Sigmoid colon (tissue), 7 donors: ENCODE results near the gene SUGCT. TPM values are rescaled to one million over a fixed set of nuclear protein-coding genes. Genes with fewer than 3 reads are reported as not detected.
A peak's percentile ranks its signal among the peaks of the same experiment; 100 is the strongest.

Experiments
- DNase-seq: peaks from one replicate; pipeline ENCODE4 v3.0.0-alpha.2; 2019
- H3K27ac ChIP-seq, 4 donors: fragments of 200-600 bp; sonication (generic); one replicate each; pipeline ENCODE4 v1.5.1; 2016 to 2019; ENCODE audit warnings: mild to moderate bottlenecking in 1 of 4
- H3K27me3 ChIP-seq, 3 donors: fragments of 200-600 bp; sonication (generic); one replicate each; pipeline ENCODE4 v1.5.1; 2019; ENCODE audit warnings: mild to moderate bottlenecking in 1 of 3
- H3K36me3 ChIP-seq, 4 donors: fragments of 200-600 bp; sonication (generic); one replicate each; pipeline ENCODE4 v1.5.1; 2016 to 2019
- H3K4me1 ChIP-seq, 4 donors: fragments of 200-600 bp; sonication (generic); one replicate each; pipeline ENCODE4 v1.5.1; 2017 to 2019
- H3K4me3 ChIP-seq, 4 donors: fragments of 200-600 bp; sonication (generic); one replicate each; pipeline ENCODE4 v1.5.1; 2017 to 2019; ENCODE audit warnings: mild to moderate bottlenecking in 2 of 4, moderate library complexity in 1 of 4
- H3K9me3 ChIP-seq, 4 donors: fragments of 200-600 bp in 3 of 4; sonication (generic) in 3 of 4; one replicate each; pipeline versions ENCODE4 v1.5.1 to v1.6.1; 2013 to 2019
- CTCF ChIP-seq, 4 experiments: fragments of 450-650 bp in 3 of 4; fragments of 200-600 bp in 1 of 4; IDR thresholded peaks; one replicate each; pipeline ENCODE4 v1.5.1; 2016 to 2019; ENCODE audit warnings: antibody characterized with exemption in 4 of 4, mild to moderate bottlenecking in 3 of 4, moderate library complexity in 2 of 4
- EP300 ChIP-seq, 4 donors: sonication (generic); formaldehyde crosslinking; IDR thresholded peaks; one replicate each; pipeline ENCODE4 v1.6.1; 2017; ENCODE audit warnings: antibody characterized with exemption in 4 of 4
- POLR2A ChIP-seq, 2 donors: fragments of 450-650 bp; IDR thresholded peaks; one replicate each; pipeline ENCODE4 v1.6.1; 2016; ENCODE audit warnings: antibody characterized with exemption in 2 of 2, mild to moderate bottlenecking in 2 of 2, moderate library complexity in 2 of 2
- POLR2AphosphoS5 ChIP-seq, 4 donors: sonication (generic); formaldehyde crosslinking; IDR thresholded peaks; one replicate each; pipeline ENCODE4 v1.6.1; 2017; ENCODE audit warnings: antibody characterized with exemption in 4 of 4
- WGBS, 2 donors: extraction: QIAGEN DNeasy Blood & Tissue Kit; methylation state at CpG; one replicate each; pipeline ENCODE4 v1.1.7; 2013; 5-methylcytosine and 5-hydroxymethylcytosine counted together
- intact Hi-C: fragments of 100-400 bp; cut with DNase I; formaldehyde crosslinking; loops from one replicate; pipeline ENCODE4 v1.15.1; 2023
- polyA plus RNA-seq, 3 donors: library from polyadenylated mRNA; stranded (reverse); fragments of 200-250 nt; gene quantifications; one replicate each; pipeline ENCODE4 v1.2.3, GENCODE V29; 2013
- total RNA-seq, 4 donors: library from RNA; depleted of rRNA; stranded (reverse); fragments of >200 nt; gene quantifications; one replicate each; pipeline ENCODE4 v1.1.0, GENCODE V29; 2016
- donor health status: healthy with polysubstance abuse.
- donor health status: Bipolar disorder and iron deficiency.
- donor health status: healthy.

The SUGCT gene
- total and polyA plus RNA-seq, 7 donors = 2.3 to 25.9 (median 6.3) TPM

- intact Hi-C loops = no loop called here
Observed at GRCh38 chr7:40122940-40123254, 11.9 kb upstream of the SUGCT start.

GRCh38 chr7:40133561-40134427 lies 1.0 kb upstream of the SUGCT start:
- Histone ChIP-seq H3K27ac (peak overlapping the region; percentile 83 to 93 (median 90)), H3K4me1 (peaks cover 3 to 41% (median 30%) of the 10 kb centered on the region in 4 donors), H3K9me3 (no peaks in the 10 kb centered on the region), H3K4me3 (peak overlapping the region; percentile 71 to 93 (median 86)), H3K27me3 (no peaks in the 10 kb centered on the region), H3K36me3 (no peaks in the 10 kb centered on the region)
- DNase-seq = no peak
- TF ChIP-seq EP300 (IDR thresholded peaks at IDR 0.05) = no peak
- TF ChIP-seq POLR2A (IDR thresholded peaks at IDR 0.05) = no peak
- no peak for TF ChIP-seq POLR2AphosphoS5 (IDR thresholded peaks at IDR 0.05)
- TF ChIP-seq CTCF (IDR thresholded peaks at IDR 0.05) = no peak
- intact Hi-C loops = loop anchor here (2.0 to 5.0 kb wide), 2 partner anchors 185 to 236 kb away; no protein-coding TSS in a partner anchor
- 1% methylated on average over 36 of the region's 36 CpGs for WGBS, 2 donors

More at GRCh38 chr7:40122940-40123254, 11.9 kb upstream of the SUGCT start:
- Histone ChIP-seq H3K9me3 (no peaks in the 10 kb centered on the region), H3K27ac (no peak overlapping the region), H3K36me3 (no peaks in the 10 kb centered on the region), H3K4me3 (no peak overlapping the region), H3K4me1 (no peaks in the 10 kb centered on the region), H3K27me3 (no peaks in the 10 kb centered on the region)
- 97 to 99% methylated on average over 2 of the region's 2 CpGs for WGBS, 2 donors
- no peak for DNase-seq
- TF ChIP-seq CTCF (IDR thresholded peaks at IDR 0.05) (no peak), POLR2AphosphoS5 (IDR thresholded peaks at IDR 0.05) (no peak), POLR2A (IDR thresholded peaks at IDR 0.05) (no peak), EP300 (IDR thresholded peaks at IDR 0.05) (no peak)

- Histone ChIP-seq H3K36me3 (no peaks in the 10 kb centered on the region), H3K9me3 (no peaks in the 10 kb centered on the region), H3K27ac (peak overlapping the region; percentile 83 to 93 (median 90)), H3K27me3 (no peaks in the 10 kb centered on the region), H3K4me1 (peaks cover 3 to 39% (median 29%) of the 10 kb centered on the region in 4 donors), H3K4me3 (peak overlapping the region; percentile 71 to 93 (median 86))
- 2 to 8% methylated on average over 17 of the region's 17 CpGs for WGBS, 2 donors
- TF ChIP-seq POLR2A (IDR thresholded peaks at IDR 0.05) (no peak), CTCF (IDR thresholded peaks at IDR 0.05) (no peak), POLR2AphosphoS5 (IDR thresholded peaks at IDR 0.05) (no peak), EP300 (IDR thresholded peaks at IDR 0.05) (no peak)
- intact Hi-C loops = loop anchor here (2.0 kb wide), 1 partner anchor 186 kb away; no protein-coding TSS in a partner anchor
- no peak for DNase-seq
Observed at GRCh38 chr7:40135317-40135610, 459 bp downstream of the SUGCT start.

GRCh38 chr7:40137563-40137962 lies 2.8 kb downstream of the SUGCT start:
- intact Hi-C loops = no loop called here
- Histone ChIP-seq H3K27ac (no peak overlapping the region), H3K27me3 (no peaks in the 10 kb centered on the region), H3K36me3 (no peaks in the 10 kb centered on the region), H3K4me3 (no peak overlapping the region), H3K4me1 (peaks cover 3 to 20% (median 13%) of the 10 kb centered on the region in 4 donors), H3K9me3 (no peaks in the 10 kb centered on the region)
- WGBS, 2 donors = 83 to 93% methylated on average over 2 of the region's 2 CpGs
- TF ChIP-seq POLR2A (IDR thresholded peaks at IDR 0.05) (no peak), EP300 (IDR thresholded peaks at IDR 0.05) (no peak), CTCF (IDR thresholded peaks at IDR 0.05) (no peak), POLR2AphosphoS5 (IDR thresholded peaks at IDR 0.05) (no peak)
- DNase-seq = no peak
